Measurements from ENCODE around the gene PKN2.

PKN2 gene

DNA sequence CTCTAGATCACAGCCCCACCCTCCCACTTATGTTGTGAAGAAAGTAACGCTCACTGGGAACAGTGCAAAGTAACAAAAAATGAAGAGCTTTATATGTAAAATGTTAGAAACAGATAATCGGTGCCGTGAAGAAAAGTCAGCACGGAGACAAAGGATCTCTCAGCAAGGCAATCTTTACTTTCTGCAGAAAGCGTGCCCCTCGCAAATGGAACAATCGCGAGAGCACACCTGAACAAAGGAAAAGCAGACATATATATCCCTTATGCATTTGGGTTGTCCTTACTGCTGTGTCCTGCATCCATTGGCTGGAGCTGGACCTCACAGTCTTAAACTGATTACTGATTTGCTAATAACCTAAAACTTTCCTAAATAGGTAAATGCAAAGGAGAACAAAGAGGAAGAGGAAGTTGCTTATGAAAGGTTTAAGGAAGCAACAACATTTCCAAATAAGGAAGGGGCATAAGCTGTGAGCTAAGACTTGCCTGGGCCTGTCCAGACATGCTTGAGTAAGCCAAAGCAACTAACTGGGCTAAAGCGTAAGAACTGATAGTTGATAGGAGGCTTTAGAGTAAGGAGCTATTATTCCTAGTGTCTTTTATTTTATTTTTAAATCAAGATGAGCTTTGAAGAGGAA, 117.6 kb downstream of the PKN2 start:
- Histone ChIP-seq H3K4me1 (ENCODE audit: control insufficient read depth in 1 of 2, insufficient read depth in 1 of 2, low read depth in 1 of 2, low read length in 1 of 2) (peaks cover 34 to 35% of the 10 kb centered on the region in 2 experiments), H3K27ac (peak overlapping the region; percentile 79), H3K36me3 (peaks cover 28% of the 10 kb centered on the region), H3K9me3 (no peaks in the 10 kb centered on the region), H3K27me3 (no peaks in the 10 kb centered on the region), H3K4me3 (ENCODE audit: low read depth in 1 of 2, low read length in 1 of 2) (peak overlapping the region in 1 of 2 experiments; percentile 15)
- no peak for TF ChIP-seq CTCF (IDR thresholded peaks at IDR 0.05)

- H3K36me3 ChIP-seq, result peaks cover 33% of the 10 kb centered on the region
- H3K27ac ChIP-seq, result peak overlapping the region; percentile 79
- TF ChIP-seq CTCF (IDR thresholded peaks at IDR 0.05), result no peak
- H3K4me1 ChIP-seq (ENCODE audit: control insufficient read depth in 1 of 2, insufficient read depth in 1 of 2, low read depth in 1 of 2, low read length in 1 of 2), result peaks cover 34 to 35% of the 10 kb centered on the region in 2 experiments
- H3K9me3 ChIP-seq, result no peaks in the 10 kb centered on the region
- H3K27me3 ChIP-seq, result no peaks in the 10 kb centered on the region
- peak overlapping the region in 1 of 2 experiments; percentile 15 for H3K4me3 ChIP-seq (ENCODE audit: low read depth in 1 of 2, low read length in 1 of 2)
Measured at GRCh38 chr1:88802404-88802803, 118.3 kb downstream of the PKN2 start.

DNA sequence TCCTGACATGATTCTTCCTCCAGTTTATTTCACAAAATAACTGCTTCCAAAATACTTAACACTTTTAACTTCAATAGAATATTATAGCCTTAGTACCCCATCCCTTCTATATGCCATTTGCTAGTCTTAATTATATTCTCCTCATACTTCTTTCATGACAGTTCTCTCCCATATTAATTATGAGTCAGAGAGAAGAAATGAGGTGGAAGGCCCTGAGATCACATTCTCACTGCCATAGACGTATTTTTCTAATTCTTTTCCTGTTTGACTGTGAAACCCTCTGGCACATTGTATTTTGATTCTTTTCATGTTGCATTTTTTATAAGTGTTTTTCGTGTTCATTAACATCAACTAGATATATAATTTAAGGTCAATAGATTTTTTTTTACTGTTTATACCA, 118.9 kb downstream of the PKN2 start:
- Histone ChIP-seq H3K9me3 (no peaks in the 10 kb centered on the region), H3K36me3 (peaks cover 38% of the 10 kb centered on the region), H3K4me1 (ENCODE audit: control insufficient read depth in 1 of 2, insufficient read depth in 1 of 2, low read depth in 1 of 2, low read length in 1 of 2) (peaks cover 34 to 35% of the 10 kb centered on the region in 2 experiments), H3K27ac (peak overlapping the region; percentile 79), H3K4me3 (ENCODE audit: low read depth in 1 of 2, low read length in 1 of 2) (no peak overlapping the region), H3K27me3 (no peaks in the 10 kb centered on the region)
- TF ChIP-seq CTCF (IDR thresholded peaks at IDR 0.05), result no peak

DNA sequence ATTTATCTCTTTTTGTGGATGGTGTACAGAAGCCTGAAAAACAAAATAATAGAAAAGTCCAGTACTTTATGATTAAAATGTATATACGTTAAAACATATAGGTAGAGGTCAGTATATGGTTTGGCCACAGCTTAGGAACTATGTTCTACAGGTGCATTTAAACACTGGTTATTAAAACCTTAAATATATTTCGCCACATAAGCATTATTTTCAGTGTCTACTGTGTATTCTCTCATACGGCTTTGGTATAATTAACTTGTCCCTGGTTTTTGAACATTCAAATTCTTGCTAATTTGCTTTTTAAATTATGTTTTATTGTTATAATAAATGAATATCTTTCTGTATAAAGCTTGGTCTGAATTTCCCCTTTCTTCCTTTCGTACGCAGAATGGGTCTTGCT, 119.4 kb downstream of the PKN2 start:
- no peaks in the 10 kb centered on the region for H3K9me3 ChIP-seq
- peaks cover 34 to 35% of the 10 kb centered on the region in 2 experiments for H3K4me1 ChIP-seq (ENCODE audit: control insufficient read depth in 1 of 2, insufficient read depth in 1 of 2, low read depth in 1 of 2, low read length in 1 of 2)
- no peak overlapping the region for H3K4me3 ChIP-seq (ENCODE audit: low read depth in 1 of 2, low read length in 1 of 2)
- H3K36me3 ChIP-seq, result peaks cover 41% of the 10 kb centered on the region
- no peaks in the 10 kb centered on the region for H3K27me3 ChIP-seq
- H3K27ac ChIP-seq, result no peak overlapping the region
- TF ChIP-seq CTCF (IDR thresholded peaks at IDR 0.05), result no peak

DNA sequence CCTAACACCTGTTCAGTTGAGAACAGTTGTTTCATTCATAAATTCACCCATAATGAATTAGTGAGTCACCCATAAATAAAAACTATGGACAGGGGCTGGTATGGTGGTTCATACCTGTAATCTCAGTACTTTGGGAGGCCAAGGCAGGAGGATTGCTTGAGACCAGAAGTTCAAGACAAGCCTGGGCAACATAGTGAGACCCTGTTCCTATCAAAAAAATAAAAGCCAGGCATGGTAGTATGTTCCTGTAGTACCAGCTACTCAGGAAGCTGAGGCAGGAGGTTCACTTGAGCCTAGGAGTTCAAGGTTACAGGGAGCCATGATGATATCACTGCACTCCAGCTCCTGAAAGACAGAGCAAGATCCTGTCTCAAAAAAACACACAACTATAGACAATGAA, 128.3 kb downstream of the PKN2 start:
- Histone ChIP-seq H3K4me1 (ENCODE audit: control insufficient read depth in 1 of 2, insufficient read depth in 1 of 2, low read depth in 1 of 2, low read length in 1 of 2) (peaks cover 11 to 15% of the 10 kb centered on the region in 2 experiments), H3K36me3 (peaks cover 62% of the 10 kb centered on the region), H3K27ac (no peak overlapping the region), H3K4me3 (ENCODE audit: low read depth in 1 of 2, low read length in 1 of 2) (no peak overlapping the region), H3K9me3 (no peaks in the 10 kb centered on the region), H3K27me3 (no peaks in the 10 kb centered on the region)
- TF ChIP-seq CTCF (IDR thresholded peaks at IDR 0.05), result no peak

Measured in neutrophil (primary cell).